T-helper 1 cell treated with Interleukin-12 subunit alpha and Interleukin-12 subunit beta and Interleukin-4 antibody, amounts not matched to agents 30 μg/mL and 1 μg/mL, for 36 hours (primary cell): ENCODE data around the gene SHC1.
A peak's percentile ranks its signal among the peaks of the same experiment; 100 is the strongest.

Experiments
- H3K27ac Mint-ChIP-seq: one replicate; pipeline ENCODE4 v1.8.0; 2021; ENCODE audit warnings: mild to moderate bottlenecking, mixed read lengths
- H3K27me3 Mint-ChIP-seq: one replicate; pipeline ENCODE4 v1.8.0; 2021; ENCODE audit warnings: low read depth, mixed read lengths
- H3K36me3 Mint-ChIP-seq: one replicate; pipeline ENCODE4 v1.8.0; 2021; ENCODE audit warnings: low read depth, mixed read lengths
- H3K4me1 Mint-ChIP-seq: one replicate; pipeline ENCODE4 v1.8.0; 2021; ENCODE audit warnings: low read depth, mixed read lengths
- H3K4me3 Mint-ChIP-seq: one replicate; pipeline ENCODE4 v1.8.0; 2021; ENCODE audit warnings: mild to moderate bottlenecking, moderate library complexity, mixed read lengths
- H3K9me3 Mint-ChIP-seq: one replicate; pipeline ENCODE4 v1.8.0; 2021; ENCODE audit warnings: mixed read lengths

Gene SHC1

DNA sequence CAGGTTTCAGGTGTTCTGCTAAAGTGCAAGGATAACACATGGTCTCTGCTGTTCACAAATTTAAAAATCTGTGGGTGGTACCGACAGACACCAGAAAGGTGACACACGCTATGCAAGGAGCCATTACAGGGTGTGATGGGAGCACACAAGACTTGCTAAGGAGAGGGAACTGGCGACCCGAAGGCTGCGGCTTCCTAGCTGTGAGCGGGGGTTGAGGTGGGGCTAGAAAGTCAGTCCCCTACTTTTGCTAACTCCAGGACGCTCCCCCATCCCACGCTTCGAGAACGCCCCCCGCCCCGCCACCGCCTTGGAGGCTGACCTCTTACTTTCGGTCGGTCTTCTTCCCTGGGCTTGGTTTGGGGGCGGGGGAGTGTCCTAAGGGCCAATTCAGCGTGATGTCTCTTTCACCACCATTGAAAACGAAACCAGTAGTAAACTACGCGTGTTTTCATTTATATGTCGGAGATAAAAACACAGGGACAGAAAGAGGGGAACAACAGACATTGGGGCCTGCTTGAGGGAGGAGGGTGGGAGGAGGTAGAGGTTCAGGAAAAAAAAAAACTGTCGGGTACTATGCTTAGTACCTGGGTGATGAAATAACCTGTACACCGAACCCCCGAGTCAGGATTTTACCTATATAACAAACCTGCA lies 5.0 kb upstream of the SHC1 start:
- H3K9me3 Mint-ChIP-seq, result no peaks in the 10 kb centered on the region
- peaks cover 28% of the 10 kb centered on the region for H3K4me1 Mint-ChIP-seq
- H3K27me3 Mint-ChIP-seq, result no peaks in the 10 kb centered on the region
- H3K36me3 Mint-ChIP-seq, result peaks cover 18% of the 10 kb centered on the region
- no peak overlapping the region for H3K4me3 Mint-ChIP-seq
- no peak overlapping the region for H3K27ac Mint-ChIP-seq

DNA sequence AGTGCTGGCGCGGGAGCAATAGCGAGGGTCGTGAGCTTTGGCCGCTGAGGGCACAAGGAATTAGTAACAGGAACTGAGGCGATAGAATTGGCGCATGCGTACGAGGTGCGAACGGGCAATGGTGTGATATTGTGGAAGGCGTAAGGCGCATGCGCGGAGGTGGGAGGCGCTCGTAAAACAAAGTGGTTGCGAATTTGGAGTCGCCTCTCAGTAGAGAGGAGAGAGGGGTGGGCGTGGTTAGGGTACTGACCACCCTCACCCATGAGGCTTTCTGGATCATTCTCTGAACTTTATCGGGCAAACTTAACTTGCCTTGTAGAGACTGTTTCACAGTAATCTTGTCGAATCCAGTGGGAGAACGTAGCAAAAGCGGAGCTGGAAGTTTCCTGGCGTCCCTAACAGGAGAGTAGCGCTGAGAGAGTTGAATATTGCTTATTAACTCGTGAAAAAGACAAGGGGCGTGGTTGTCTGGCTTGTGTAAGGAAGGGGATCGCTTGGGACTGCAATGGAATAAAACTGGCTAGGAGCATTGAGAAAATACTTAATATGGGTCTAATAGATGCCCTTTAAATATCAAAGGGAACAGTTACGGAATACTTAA lies 4.4 kb upstream of the SHC1 start:
- Mint-ChIP-seq H3K9me3 (no peaks in the 10 kb centered on the region), H3K4me3 (no peak overlapping the region)

DNA sequence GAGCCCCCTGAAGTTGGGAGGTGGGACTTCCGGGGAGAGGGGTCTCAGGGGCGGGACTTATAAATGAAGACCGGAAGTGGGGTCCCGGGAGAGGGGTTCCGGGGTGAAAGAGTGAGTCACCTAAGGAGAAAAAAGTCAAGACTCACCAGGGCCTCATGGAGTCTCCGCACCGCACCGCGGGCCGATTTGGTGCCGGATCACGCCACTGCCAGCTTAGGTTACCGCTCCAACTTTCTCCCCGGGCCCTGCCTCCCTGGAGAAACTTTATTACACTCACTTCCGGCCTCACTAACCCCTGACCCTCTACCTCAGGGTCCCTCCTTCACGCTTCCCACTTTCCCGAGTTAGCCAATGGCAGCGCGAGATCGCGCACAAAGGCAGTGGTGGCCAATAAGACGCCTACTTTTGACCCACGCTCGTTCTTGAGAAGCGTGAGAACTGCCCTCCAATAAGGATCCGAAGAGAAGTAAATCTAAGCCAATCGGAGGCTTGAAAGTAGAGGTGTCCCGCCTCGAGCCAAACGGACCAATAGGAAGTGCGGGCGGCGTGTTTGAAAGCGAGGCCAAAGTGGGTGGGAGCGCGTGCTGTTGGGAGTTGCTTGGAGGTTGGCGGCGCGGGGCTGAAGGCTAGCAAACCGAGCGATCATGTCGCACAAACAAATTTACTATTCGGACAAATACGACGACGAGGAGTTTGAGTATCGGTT lies 3.7 kb upstream of the SHC1 start, which contains the start of gene CKS1B:
CKS1B (plus strand) TSS at position 580 of the 706 bp plus-strand sequence; CDS start at position 645, 65 bp downstream.
- peaks cover 20% of the 10 kb centered on the region for H3K36me3 Mint-ChIP-seq
- peaks cover 28% of the 10 kb centered on the region for H3K4me1 Mint-ChIP-seq
- H3K27me3 Mint-ChIP-seq, result no peaks in the 10 kb centered on the region
- H3K27ac Mint-ChIP-seq, result no peak within 1 kb of the TSS
- H3K4me3 Mint-ChIP-seq, result no peak within 1 kb of the TSS
- H3K9me3 Mint-ChIP-seq, result no peaks in the 10 kb centered on the region

More for the DNA sequence above, 4.4 kb upstream of the SHC1 start:
- Mint-ChIP-seq H3K27me3 (no peaks in the 10 kb centered on the region), H3K27ac (no peak overlapping the region), H3K4me1 (peaks cover 28% of the 10 kb centered on the region), H3K36me3 (peaks cover 18% of the 10 kb centered on the region)

DNA sequence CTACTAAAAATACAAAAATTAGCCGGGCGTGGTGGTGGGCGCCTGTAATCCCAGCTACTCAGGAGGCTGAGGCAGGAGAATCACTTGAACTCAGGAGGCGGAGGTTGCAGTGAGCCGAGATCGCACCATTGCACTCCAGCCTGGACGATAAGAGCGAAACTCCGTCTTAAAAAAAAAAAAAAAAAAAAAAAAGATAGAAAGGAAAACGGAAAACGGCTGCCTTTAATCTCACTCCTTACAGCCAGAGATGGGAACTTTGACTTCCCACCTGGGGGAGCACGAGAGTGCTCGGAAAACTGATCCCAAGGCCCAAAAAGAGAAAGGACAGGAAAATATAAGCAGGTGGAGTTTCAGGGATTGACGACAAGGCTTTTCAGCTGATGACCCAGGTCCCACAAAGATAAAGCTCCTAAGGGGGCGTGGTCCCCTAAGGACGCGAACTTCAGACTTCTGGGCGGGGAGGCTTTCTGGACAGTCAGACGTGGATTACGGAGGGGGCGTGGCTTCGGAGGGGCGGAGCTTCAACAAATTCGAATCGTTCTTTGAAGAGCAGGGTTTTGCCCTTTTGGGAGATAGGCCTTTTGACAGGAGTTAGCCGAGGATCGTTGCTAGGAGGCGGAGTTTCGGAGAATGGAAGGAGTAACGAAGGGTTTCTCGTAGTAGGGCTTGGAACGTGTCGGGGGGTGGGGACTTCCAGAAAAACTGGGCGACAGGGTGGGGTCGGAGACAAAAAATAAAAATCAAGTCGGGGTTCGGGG lies 3.0 kb upstream of the SHC1 start:
- peaks cover 32% of the 10 kb centered on the region for H3K4me1 Mint-ChIP-seq
- no peaks in the 10 kb centered on the region for H3K9me3 Mint-ChIP-seq
- H3K27ac Mint-ChIP-seq, result no peak overlapping the region
- H3K36me3 Mint-ChIP-seq, result peaks cover 19% of the 10 kb centered on the region
- H3K4me3 Mint-ChIP-seq, result no peak overlapping the region
- H3K27me3 Mint-ChIP-seq, result no peaks in the 10 kb centered on the region

DNA sequence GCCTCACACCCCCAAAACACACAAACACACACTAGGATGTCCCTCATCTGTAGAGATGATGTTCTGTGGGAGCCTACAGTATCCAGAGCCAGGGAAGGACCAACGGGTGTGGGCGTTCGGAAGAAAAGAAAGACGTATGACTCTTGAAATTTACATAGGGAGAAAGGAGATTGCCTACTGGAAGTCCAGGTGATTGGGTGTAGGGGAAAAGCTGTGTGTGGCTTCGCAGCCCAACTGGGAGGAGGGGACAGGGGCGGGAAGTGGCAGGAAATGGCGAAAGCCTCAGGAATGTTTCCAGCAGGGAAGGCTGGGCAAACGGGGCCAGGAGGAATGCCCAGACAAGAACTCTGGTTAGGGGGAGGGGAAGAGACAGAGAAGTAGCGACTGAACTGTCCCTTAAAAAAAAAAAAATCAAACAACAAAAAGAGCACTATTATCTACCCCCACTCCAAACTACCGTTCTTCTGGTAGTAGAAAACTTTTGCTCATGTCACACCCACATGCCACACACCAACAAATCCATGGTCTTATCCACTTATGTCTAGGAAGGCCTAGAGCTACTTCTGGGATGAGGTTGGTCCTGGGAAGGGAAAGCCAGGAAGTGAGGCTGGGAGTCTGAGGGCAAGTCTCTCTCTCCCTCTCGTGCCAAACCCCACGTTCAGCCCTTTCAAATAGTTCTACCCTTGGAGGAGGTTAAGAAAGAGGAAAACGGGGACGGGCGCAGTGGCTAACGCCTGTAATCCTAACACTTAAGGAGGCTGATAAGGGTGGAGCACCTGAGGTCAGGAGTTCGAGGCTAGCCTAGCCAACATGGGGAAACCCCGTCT lies 2.2 kb upstream of the SHC1 start:
- no peak overlapping the region for H3K27ac Mint-ChIP-seq

DNA sequence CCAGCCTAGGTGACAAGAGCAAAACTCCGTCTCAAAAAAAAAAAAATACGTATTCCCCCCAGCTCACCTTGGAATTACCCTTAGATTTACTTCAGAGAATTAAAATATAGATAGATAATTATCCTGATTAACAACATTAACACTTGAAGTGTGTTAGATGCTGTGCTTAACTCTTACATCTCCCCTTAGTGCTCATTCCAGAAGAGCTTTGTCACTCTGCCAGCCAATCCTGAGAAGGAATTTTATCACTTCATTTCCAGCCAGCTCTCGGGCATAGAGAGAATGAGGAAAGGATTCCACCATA lies 1.6 kb upstream of the SHC1 start:
- no peaks in the 10 kb centered on the region for H3K9me3 Mint-ChIP-seq
- peaks cover 30% of the 10 kb centered on the region for H3K36me3 Mint-ChIP-seq
- no peak overlapping the region for H3K27ac Mint-ChIP-seq
- peaks cover 29% of the 10 kb centered on the region for H3K4me1 Mint-ChIP-seq
- H3K4me3 Mint-ChIP-seq, result no peak overlapping the region
- H3K27me3 Mint-ChIP-seq, result no peaks in the 10 kb centered on the region

More for the DNA sequence above, 2.2 kb upstream of the SHC1 start:
- Mint-ChIP-seq H3K36me3 (peaks cover 24% of the 10 kb centered on the region), H3K4me3 (no peak overlapping the region), H3K9me3 (no peaks in the 10 kb centered on the region), H3K27me3 (no peaks in the 10 kb centered on the region), H3K4me1 (peaks cover 33% of the 10 kb centered on the region)

DNA sequence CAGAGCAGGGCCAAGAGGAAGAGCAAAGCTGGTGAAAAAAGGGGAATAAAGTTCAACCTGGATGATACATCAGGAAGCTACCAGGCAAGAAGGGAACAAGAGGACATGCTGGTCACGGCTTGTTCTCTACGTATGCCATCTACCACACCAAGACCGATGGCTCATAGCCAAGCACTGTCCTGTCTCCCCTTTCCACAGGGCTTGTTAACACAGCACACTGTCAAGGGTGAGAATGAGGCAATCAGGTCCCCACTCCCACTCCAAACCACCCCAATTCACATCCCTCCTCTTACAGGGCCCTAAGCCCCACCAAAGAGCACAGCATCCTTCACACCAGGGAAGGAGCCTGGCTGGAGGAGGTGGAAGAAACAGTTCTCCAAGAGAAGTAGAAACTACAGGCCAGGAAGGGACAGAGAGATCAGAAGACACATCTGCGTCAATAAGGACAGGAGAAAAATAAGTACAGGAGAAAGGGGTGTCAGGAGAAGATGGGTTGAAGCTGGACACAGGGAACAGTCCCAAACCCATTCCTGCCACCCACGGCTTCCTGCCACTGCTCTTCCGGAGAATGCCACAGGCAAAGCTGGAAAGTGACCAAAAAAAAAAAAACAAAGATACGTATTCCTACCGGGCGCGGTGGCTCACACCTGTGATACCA lies 923 bp upstream of the SHC1 start:
- peaks cover 35% of the 10 kb centered on the region for H3K36me3 Mint-ChIP-seq

DNA sequence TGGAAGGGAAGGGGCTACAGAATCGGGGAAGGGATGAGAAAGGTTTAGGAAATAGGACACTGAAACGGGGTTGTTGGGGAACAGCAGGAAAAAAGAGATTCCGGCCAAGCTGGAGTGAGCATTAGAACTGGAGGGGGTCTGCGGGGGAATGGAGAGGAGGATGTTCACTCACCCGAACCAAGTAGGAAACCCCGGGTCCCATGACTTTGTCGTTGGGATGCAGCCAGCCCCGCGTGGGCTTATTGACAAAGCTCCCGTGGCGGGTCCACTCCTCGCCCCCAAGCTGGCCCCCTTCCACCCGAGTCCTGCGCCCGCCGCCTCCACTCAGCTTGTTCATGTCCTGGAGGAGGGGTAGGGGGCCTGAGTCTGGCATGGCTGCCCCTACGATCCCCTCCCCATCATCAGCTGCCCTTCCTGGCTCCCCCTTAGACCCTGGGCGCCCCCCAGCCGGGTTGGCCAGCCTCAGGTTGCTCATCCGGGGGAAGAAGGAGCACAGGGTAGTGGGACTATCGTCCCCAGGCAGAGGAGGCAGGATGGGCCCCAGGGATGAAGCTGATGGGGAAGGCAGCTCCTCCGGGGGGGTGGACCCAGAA lies 591 bp downstream of the SHC1 start:
- Mint-ChIP-seq H3K4me1 (peaks cover 29% of the 10 kb centered on the region), H3K27ac (no peak overlapping the region), H3K27me3 (no peaks in the 10 kb centered on the region), H3K36me3 (peaks cover 42% of the 10 kb centered on the region), H3K9me3 (no peaks in the 10 kb centered on the region), H3K4me3 (no peak overlapping the region)

More for the DNA sequence above, 923 bp upstream of the SHC1 start:
- peak overlapping the region; percentile 74 for H3K27ac Mint-ChIP-seq
- no peaks in the 10 kb centered on the region for H3K27me3 Mint-ChIP-seq
- peaks cover 29% of the 10 kb centered on the region for H3K4me1 Mint-ChIP-seq
- peak overlapping the region; percentile 52 for H3K4me3 Mint-ChIP-seq
- no peaks in the 10 kb centered on the region for H3K9me3 Mint-ChIP-seq

DNA sequence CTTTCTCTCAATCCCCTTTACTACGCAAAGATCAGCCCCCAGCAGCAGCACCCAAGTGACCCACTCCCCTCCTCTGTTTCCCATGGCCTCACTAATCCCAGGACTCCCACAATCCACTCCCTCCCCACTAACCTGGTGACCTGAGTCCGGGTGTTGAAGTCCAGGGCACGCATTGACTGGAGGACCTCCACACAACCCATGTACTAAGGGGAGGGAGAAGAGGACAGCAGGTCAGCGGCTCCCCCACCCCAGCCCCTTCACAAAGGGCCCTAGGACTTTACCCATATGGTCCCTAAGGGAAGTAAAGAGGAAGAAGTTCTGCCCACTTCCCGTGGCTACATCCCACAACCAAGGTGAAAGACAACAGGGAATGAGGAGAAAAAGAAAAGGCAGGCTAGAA lies 1.3 kb downstream of the SHC1 start:
- H3K27ac Mint-ChIP-seq, result peak overlapping the region; percentile 62
- no peaks in the 10 kb centered on the region for H3K27me3 Mint-ChIP-seq
- H3K9me3 Mint-ChIP-seq, result no peaks in the 10 kb centered on the region
- H3K4me3 Mint-ChIP-seq, result no peak overlapping the region
- peaks cover 42% of the 10 kb centered on the region for H3K36me3 Mint-ChIP-seq
- H3K4me1 Mint-ChIP-seq, result peaks cover 29% of the 10 kb centered on the region

DNA sequence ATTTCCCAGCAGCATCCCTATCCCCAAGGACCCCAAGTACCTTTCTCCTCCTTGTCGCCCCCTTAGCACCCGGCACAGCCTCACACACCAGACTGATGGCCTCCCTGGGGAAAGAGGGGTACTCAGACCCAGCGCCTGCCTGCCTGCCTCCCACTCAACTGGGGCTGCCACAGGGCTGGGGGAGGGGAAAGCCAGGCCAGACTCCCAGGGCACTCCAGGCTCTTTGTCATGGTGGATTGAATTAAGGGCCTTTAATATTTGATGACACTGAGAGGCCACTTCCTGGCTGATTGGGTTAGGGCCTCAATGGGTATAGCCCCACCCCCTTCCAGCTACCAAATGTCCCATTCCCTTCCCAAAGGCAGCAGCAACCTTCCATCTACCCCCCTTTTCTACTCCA lies 1.8 kb downstream of the SHC1 start:
- H3K9me3 Mint-ChIP-seq, result no peaks in the 10 kb centered on the region
- peaks cover 31% of the 10 kb centered on the region for H3K4me1 Mint-ChIP-seq
- no peaks in the 10 kb centered on the region for H3K27me3 Mint-ChIP-seq
- H3K36me3 Mint-ChIP-seq, result peaks cover 45% of the 10 kb centered on the region
- peak overlapping the region; percentile 62 for H3K27ac Mint-ChIP-seq
- H3K4me3 Mint-ChIP-seq, result no peak overlapping the region

DNA sequence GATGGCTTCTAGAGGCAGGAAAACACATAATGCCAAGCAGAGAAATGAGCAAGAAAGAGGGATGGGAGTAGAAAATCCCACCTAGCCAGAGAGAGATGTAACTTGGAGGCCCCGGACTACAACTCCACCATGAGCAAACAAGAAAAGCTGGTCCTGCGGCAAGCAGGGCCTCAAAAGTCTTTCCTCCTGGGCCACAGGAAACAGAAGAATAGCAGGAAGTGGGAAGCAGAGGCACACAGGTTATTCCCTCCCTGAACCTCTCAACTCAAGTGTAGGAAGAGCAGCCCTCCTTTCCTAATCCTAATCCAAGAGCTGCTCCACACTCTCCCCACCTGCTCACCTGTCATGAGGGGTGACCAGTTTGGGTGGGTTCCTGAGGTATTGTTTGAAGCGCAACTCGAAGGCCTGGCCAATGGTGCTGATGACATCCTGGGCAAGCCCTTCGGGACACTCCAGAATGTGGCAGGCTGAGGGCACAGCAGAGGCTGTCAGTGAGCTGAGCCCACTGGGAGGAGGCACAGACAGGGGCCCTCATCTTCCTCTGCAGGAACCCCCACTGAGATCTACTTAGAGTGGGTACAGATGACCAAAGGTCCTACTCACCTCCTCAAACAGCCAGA lies 3.1 kb downstream of the SHC1 start:
- peaks cover 49% of the 10 kb centered on the region for H3K36me3 Mint-ChIP-seq
- H3K9me3 Mint-ChIP-seq, result no peaks in the 10 kb centered on the region

DNA sequence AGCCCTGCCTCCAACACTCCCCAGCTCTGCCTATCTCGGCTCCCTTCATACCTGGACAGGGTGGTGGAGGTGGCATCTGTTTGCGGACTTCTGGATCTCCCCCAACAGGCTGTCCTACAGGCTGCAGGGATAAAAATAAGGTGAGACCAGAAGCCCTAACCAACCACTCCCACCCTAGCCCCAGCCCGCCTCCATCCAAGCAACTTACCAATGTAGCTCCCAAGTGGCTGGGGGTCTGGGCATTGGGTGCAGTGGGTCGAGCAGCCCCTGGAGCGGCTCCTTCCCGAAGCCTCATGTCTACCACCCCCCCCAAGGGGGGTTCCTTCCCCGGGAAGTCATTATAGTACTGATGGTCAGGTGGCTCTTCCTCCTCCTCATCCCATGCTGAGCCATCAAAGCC lies 4.4 kb downstream of the SHC1 start:
- peaks cover 24% of the 10 kb centered on the region for H3K4me1 Mint-ChIP-seq
- H3K27ac Mint-ChIP-seq, result no peak overlapping the region
- no peak overlapping the region for H3K4me3 Mint-ChIP-seq
- H3K27me3 Mint-ChIP-seq, result no peaks in the 10 kb centered on the region
- peaks cover 47% of the 10 kb centered on the region for H3K36me3 Mint-ChIP-seq
- no peaks in the 10 kb centered on the region for H3K9me3 Mint-ChIP-seq

More for the DNA sequence above, 3.1 kb downstream of the SHC1 start:
- Mint-ChIP-seq H3K4me1 (peaks cover 29% of the 10 kb centered on the region), H3K4me3 (no peak overlapping the region), H3K27me3 (no peaks in the 10 kb centered on the region), H3K27ac (peak overlapping the region; percentile 15)

DNA sequence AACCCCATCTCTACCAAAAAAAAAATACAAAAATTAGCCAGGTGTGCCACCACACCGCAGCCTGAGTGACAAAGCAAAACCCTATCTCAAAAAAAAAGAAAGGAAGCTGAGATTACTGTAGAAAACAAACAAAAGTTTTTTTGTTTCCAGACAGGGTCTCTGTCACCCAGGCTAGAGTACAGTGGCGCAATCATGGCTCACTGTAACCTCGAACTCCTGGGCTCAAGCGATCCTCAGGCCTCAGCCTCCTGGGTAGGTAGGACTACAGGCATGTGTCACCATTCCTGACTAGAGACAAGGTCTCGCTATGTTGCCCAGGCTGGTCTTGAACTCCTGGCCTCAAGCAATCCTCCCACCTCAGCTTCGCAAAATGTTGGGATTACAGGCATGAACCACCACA lies 6.2 kb downstream of the SHC1 start:
- peaks cover 26% of the 10 kb centered on the region for H3K4me1 Mint-ChIP-seq
- H3K9me3 Mint-ChIP-seq, result no peaks in the 10 kb centered on the region
- H3K27me3 Mint-ChIP-seq, result no peaks in the 10 kb centered on the region
- no peak overlapping the region for H3K27ac Mint-ChIP-seq
- peaks cover 44% of the 10 kb centered on the region for H3K36me3 Mint-ChIP-seq
- H3K4me3 Mint-ChIP-seq, result no peak overlapping the region
